HL-60 (cell line): ENCODE results near the gene C19orf81.

Experiments used
- DNase-seq, 2 experiments: peaks; one replicate each; pipeline ENCODE4 v3.0.0-alpha.2; 2010 to 2020; ENCODE audit warnings: low read depth in 1 of 2, low spot score in 1 of 2
- H3K27ac ChIP-seq: fragments of 250-450 bp; sonication (Bioruptor Pico); replicated peaks from 2 replicates; pipeline ENCODE4 v1.5.1; 2020; ENCODE audit warnings: mild to moderate bottlenecking, moderate library complexity
- H3K27me3 ChIP-seq: fragments of 250-450 bp; sonication (Bioruptor Pico); 2 replicates; pipeline ENCODE4 v1.5.1; 2021; ENCODE audit warnings: mild to moderate bottlenecking, moderate library complexity; ENCODE audit not compliant: insufficient read depth, poor library complexity, severe bottlenecking
- H3K4me3 ChIP-seq: replicated peaks from 2 replicates; pipeline ENCODE4 v1.5.1; 2011; ENCODE audit warnings: mild to moderate bottlenecking, control low read depth, low read length; ENCODE audit not compliant: insufficient read depth
- CTCF ChIP-seq: IDR thresholded peaks from one replicate; pipeline ENCODE4 v1.5.1; 2011; ENCODE audit warnings: low read length, control low read depth, inconsistent platforms; ENCODE audit not compliant: insufficient read depth
- GABPA ChIP-seq: IDR thresholded peaks from 2 replicates; pipeline ENCODE4 v1.6.1; 2012; ENCODE audit warnings: low read depth
- POLR2AphosphoS5 ChIP-seq: IDR thresholded peaks from 2 replicates; pipeline ENCODE4 v1.6.1; 2012; ENCODE audit warnings: low read depth
- REST ChIP-seq: IDR thresholded peaks from 2 replicates; pipeline ENCODE4 v1.6.1; 2012; ENCODE audit warnings: low read depth; ENCODE audit not compliant: insufficient replicate concordance
- SPI1 ChIP-seq: IDR thresholded peaks from 2 replicates; pipeline ENCODE4 v1.6.1; 2012; ENCODE audit warnings: low read depth, mild to moderate bottlenecking, borderline replicate concordance
- long read RNA-seq: library from polyadenylated mRNA; unstranded; transcript quantifications from one replicate; pipeline ENCODE4 v2.0.0, GENCODE V29; 2020

The C19orf81 gene
- long read RNA-seq, result 0 reads

GRCh38 chr19:50649433-50650391 lies at the start of gene C19orf81:
Gene C19orf81 (plus strand): TSS chr19:50649445. CDS start chr19:50649445, 0 bp downstream.
- Histone ChIP-seq H3K27me3 (no peaks in the 10 kb centered on the region), H3K4me3 (no peak within 1 kb of the TSS), H3K27ac (no peak within 1 kb of the TSS)
- no peak for DNase-seq
- TF ChIP-seq REST, result no peak

GRCh38 chr19:50601407-50602088 lies 47.7 kb upstream of the C19orf81 start:
- Histone ChIP-seq H3K4me3 (no peak overlapping the region), H3K27me3 (no peaks in the 10 kb centered on the region), H3K27ac (no peak overlapping the region)
- TF ChIP-seq POLR2AphosphoS5 (no peak), CTCF (no peak), REST (no peak), SPI1 (no peak), GABPA (no peak)
- no peak for DNase-seq

GRCh38 chr19:50602089-50602422 lies 47.2 kb upstream of the C19orf81 start:
- TF ChIP-seq GABPA (no peak), REST (no peak), CTCF (no peak), SPI1 (no peak)
- no peak for DNase-seq
- Histone ChIP-seq H3K27me3 (no peaks in the 10 kb centered on the region), H3K4me3 (no peak overlapping the region), H3K27ac (no peak overlapping the region)
